CD14-positive monocyte (primary cell): Measurements from ENCODE around the gene DLL4. TPM values are rescaled to one million over a fixed set of nuclear protein-coding genes. Genes with fewer than 3 reads are reported as not detected.

Source experiments
- DNase-seq, 3 donors: peaks; one replicate each; pipeline ENCODE4 v3.0.0-alpha.2; 2011 to 2022
- H2AFZ ChIP-seq: 2 replicates; pipeline ENCODE4 v1.6.0; 2012; ENCODE audit warnings: mild to moderate bottlenecking, low read depth, low read length, inconsistent platforms; ENCODE audit not compliant: insufficient read depth, poor library complexity, severe bottlenecking
- H3K27ac ChIP-seq, 2 donors: 1 replicate in 1 of 2; 2 replicates in 1 of 2; pipeline ENCODE4 v1.5.1; 2012 to 2013; ENCODE audit warnings: low read length in 2 of 2, control low read depth in 1 of 2, inconsistent platforms in 1 of 2, low read depth in 1 of 2, mild to moderate bottlenecking in 1 of 2
- H3K27me3 ChIP-seq, 2 donors: one replicate each; pipeline versions ENCODE4 v1.6.0 to v1.6.1; 2011 to 2013; ENCODE audit warnings: low read length in 2 of 2; ENCODE audit not compliant: control insufficient read depth in 2 of 2, insufficient read depth in 2 of 2
- H3K36me3 ChIP-seq, 2 donors: replicated peaks in 1 of 2; 1 replicate in 1 of 2; 2 replicates in 1 of 2; pipeline versions ENCODE4 v1.5.1 to v1.6.1; 2012 to 2013; ENCODE audit warnings: low read length in 2 of 2, control low read depth in 1 of 2, inconsistent platforms in 1 of 2, mild to moderate bottlenecking in 1 of 2; ENCODE audit not compliant: insufficient read depth in 2 of 2, control insufficient read depth in 1 of 2
- H3K4me1 ChIP-seq, 2 donors: 1 replicate in 1 of 2; 2 replicates in 1 of 2; pipeline versions ENCODE4 v1.5.1 to v1.6.1; 2012 to 2013; ENCODE audit warnings: low read length in 2 of 2, control low read depth in 1 of 2, inconsistent platforms in 1 of 2, mild to moderate bottlenecking in 1 of 2, moderate library complexity in 1 of 2; ENCODE audit not compliant: insufficient read depth in 2 of 2, control insufficient read depth in 1 of 2
- H3K4me2 ChIP-seq: replicated peaks from 2 replicates; pipeline ENCODE3; 2012; ENCODE audit warnings: low read length, moderate library complexity, mild to moderate bottlenecking; ENCODE audit not compliant: poor library complexity, severe bottlenecking; ENCODE audit errors: extremely low read depth
- H3K4me3 ChIP-seq, 3 experiments: fragments of 200-600 bp in 1 of 3; sonication (generic) in 1 of 3; replicated peaks in 1 of 3; 1 replicate in 2 of 3; 2 replicates in 1 of 3; pipeline ENCODE4 v1.5.1; 2011 to 2013; ENCODE audit warnings: low read length in 3 of 3, mild to moderate bottlenecking in 3 of 3, control low read depth in 2 of 3, low read depth in 2 of 3, inconsistent platforms in 1 of 3, moderate library complexity in 1 of 3
- H3K79me2 ChIP-seq: 2 replicates; pipeline ENCODE4 v1.6.0; 2012; ENCODE audit warnings: mild to moderate bottlenecking, control low read depth, inconsistent platforms, low read length, moderate library complexity; ENCODE audit not compliant: insufficient read depth
- H3K9ac ChIP-seq: 2 replicates; pipeline ENCODE4 v1.6.0; 2017; ENCODE audit warnings: low read length, mild to moderate bottlenecking; ENCODE audit not compliant: insufficient read depth, poor library complexity, severe bottlenecking
- H3K9me3 ChIP-seq, 2 donors: replicated peaks in 1 of 2; 1 replicate in 1 of 2; 2 replicates in 1 of 2; pipeline versions ENCODE4 v1.5.1 to v1.6.1; 2012 to 2013; ENCODE audit warnings: low read length in 2 of 2, control low read depth in 1 of 2; ENCODE audit not compliant: control insufficient read depth in 1 of 2, insufficient read depth in 1 of 2
- H4K20me1 ChIP-seq: 2 replicates; pipeline ENCODE4 v1.6.0; 2012; ENCODE audit warnings: mild to moderate bottlenecking, low read length, control low read depth, moderate library complexity; ENCODE audit not compliant: insufficient read depth
- H3K27ac Mint-ChIP-seq, 7 donors: one replicate each; pipeline ENCODE4 v1.8.0; 2020; ENCODE audit warnings: mild to moderate bottlenecking in 7 of 7, mixed read lengths in 7 of 7, moderate library complexity in 6 of 7, inconsistent platforms in 2 of 7
- H3K27me3 Mint-ChIP-seq, 3 donors: one replicate each; pipeline ENCODE4 v1.8.0; 2021 to 2022; ENCODE audit warnings: low read depth in 3 of 3, mild to moderate bottlenecking in 3 of 3, mixed read lengths in 3 of 3, moderate library complexity in 3 of 3, inconsistent platforms in 1 of 3
- H3K36me3 Mint-ChIP-seq, 2 donors: one replicate each; pipeline ENCODE4 v1.8.0; 2020; ENCODE audit warnings: mixed read lengths in 2 of 2, inconsistent platforms in 1 of 2, mild to moderate bottlenecking in 1 of 2
- H3K4me1 Mint-ChIP-seq: one replicate; pipeline ENCODE4 v1.8.0; 2020; ENCODE audit warnings: mild to moderate bottlenecking, mixed read lengths
- H3K4me3 Mint-ChIP-seq, 2 donors: one replicate each; pipeline ENCODE4 v1.8.0; 2020; ENCODE audit warnings: mild to moderate bottlenecking in 2 of 2, mixed read lengths in 2 of 2, moderate library complexity in 1 of 2
- H3K9me3 Mint-ChIP-seq, 7 donors: one replicate each; pipeline ENCODE4 v1.8.0; 2020 to 2022; ENCODE audit warnings: mixed read lengths in 7 of 7, mild to moderate bottlenecking in 6 of 7, moderate library complexity in 6 of 7, inconsistent platforms in 2 of 7
- WGBS: methylation state at CpG from one replicate; pipeline ENCODE4 v1.1.5; 2013; ENCODE audit warnings: missing lambda C conversion rate; ENCODE audit not compliant: insufficient coverage; 5-methylcytosine and 5-hydroxymethylcytosine counted together
- intact Hi-C, 2 donors: fragments of 100-400 bp; cut with micrococcal nuclease; formaldehyde crosslinking; loops; one replicate each; pipeline versions ENCODE4 v1.15.0 to v1.15.1; 2023
- polyA plus RNA-seq, 3 donors: library from polyadenylated mRNA; depleted of rRNA in 1 of 3; unstranded in 2 of 3; stranded (reverse) in 1 of 3; fragments of 300-500 nt in 2 of 3; fragments of >200 nt in 1 of 3; fragmentation: Illumina TruSeq in 2 of 3; gene quantifications; 1 replicate in 2 of 3; 2 replicates in 1 of 3; pipeline ENCODE4 v1.2.3, GENCODE V29; 2012 to 2021
- small RNA-seq: library from RNA; depleted of rRNA; stranded (forward); fragments of <200 nt; gene quantifications from one replicate; pipeline ENCODE3, GENCODE V24; 2012; ENCODE audit warnings: low read depth; ENCODE audit not compliant: insufficient read length
- TF ChIP-seq, protein P1 (sequence below): fragments of 200-600 bp; IDR thresholded peaks from one replicate; pipeline ENCODE4 v1.8.0; 2022; ENCODE audit warnings: antibody characterized with exemption, mild to moderate bottlenecking

DLL4 gene
- polyA plus RNA-seq, 3 donors = 0.07 TPM; not detected in 2

DNA sequence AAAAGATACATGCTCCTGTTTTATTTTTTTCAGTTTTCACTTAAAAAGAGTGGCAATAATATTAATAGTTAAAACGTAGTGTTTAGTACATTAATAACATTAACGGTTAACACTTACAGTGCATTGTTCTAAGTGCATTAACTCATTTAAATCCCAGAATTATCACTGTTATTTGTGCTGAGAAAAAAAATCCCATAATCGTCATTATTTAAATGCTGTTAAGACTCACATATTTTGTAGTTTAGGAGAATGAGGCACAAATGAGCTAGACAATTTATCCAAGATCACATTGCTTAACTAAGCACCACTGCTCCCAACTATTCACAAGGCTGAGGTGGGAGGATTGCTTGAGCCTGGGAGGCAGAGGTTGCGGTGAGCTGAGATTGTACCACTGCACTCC lies 59.0 kb downstream of the DLL4 start:
- H3K36me3 Mint-ChIP-seq = peaks cover 90% of the 10 kb centered on the region in 2 donors
- Histone ChIP-seq H3K9me3 (no peaks in the 10 kb centered on the region), H3K4me1 (no peaks in the 10 kb centered on the region), H4K20me1 (no peaks in the 10 kb centered on the region), H3K36me3 (peaks cover 89 to 100% of the 10 kb centered on the region in 2 donors), H3K27me3 (no peaks in the 10 kb centered on the region), H3K79me2 (no peaks in the 10 kb centered on the region), H3K4me3 (no peak overlapping the region), H3K4me2 (no peak overlapping the region), H2AFZ (no peak overlapping the region), H3K27ac (no peak overlapping the region), H3K9ac (no peak overlapping the region)
- no peaks in the 10 kb centered on the region for H3K27me3 Mint-ChIP-seq
- no peaks in the 10 kb centered on the region for H3K9me3 Mint-ChIP-seq
- no peaks in the 10 kb centered on the region for H3K4me1 Mint-ChIP-seq
- no peak overlapping the region for H3K27ac Mint-ChIP-seq
- TF ChIP-seq, protein P1, sequence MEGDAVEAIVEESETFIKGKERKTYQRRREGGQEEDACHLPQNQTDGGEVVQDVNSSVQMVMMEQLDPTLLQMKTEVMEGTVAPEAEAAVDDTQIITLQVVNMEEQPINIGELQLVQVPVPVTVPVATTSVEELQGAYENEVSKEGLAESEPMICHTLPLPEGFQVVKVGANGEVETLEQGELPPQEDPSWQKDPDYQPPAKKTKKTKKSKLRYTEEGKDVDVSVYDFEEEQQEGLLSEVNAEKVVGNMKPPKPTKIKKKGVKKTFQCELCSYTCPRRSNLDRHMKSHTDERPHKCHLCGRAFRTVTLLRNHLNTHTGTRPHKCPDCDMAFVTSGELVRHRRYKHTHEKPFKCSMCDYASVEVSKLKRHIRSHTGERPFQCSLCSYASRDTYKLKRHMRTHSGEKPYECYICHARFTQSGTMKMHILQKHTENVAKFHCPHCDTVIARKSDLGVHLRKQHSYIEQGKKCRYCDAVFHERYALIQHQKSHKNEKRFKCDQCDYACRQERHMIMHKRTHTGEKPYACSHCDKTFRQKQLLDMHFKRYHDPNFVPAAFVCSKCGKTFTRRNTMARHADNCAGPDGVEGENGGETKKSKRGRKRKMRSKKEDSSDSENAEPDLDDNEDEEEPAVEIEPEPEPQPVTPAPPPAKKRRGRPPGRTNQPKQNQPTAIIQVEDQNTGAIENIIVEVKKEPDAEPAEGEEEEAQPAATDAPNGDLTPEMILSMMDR = no peak
- no peak overlapping the region for H3K4me3 Mint-ChIP-seq
- WGBS = no CpG with 5 or more reads among the region's 4 CpGs
- no peak for DNase-seq
- intact Hi-C loops = no loop called here

Small RNAs within 50 kb of the gene (small RNA-seq; reads per million reads assigned to genes)
- not detected for gene ISCA1P4

Other genes with a start within 250 kb of the DLL4 start
- under 1 TPM in 2 of 3 donors, not detected in 1; 0.28 to 0.61 TPM for gene RAD51, start 234.2 kb upstream of the DLL4 start, polyA plus RNA-seq
- 10 to 100 TPM in 2 of 3 donors, 1 to 10 TPM in 1; 9.8 to 13.5 (median 13.2) TPM for gene RMDN3, start 174.1 kb upstream of the DLL4 start, polyA plus RNA-seq
- 10 to 100 TPM; 19.1 to 46.7 (median 45.9) TPM for gene GCHFR, start 165.3 kb upstream of the DLL4 start, polyA plus RNA-seq
- under 1 TPM in 2 of 3 donors, not detected in 1; 0.23 to 0.25 TPM for gene C15orf62, start 159.4 kb upstream of the DLL4 start, polyA plus RNA-seq
- 10 to 100 TPM in 2 of 3 donors, 1 to 10 TPM in 1; 8.2 to 62.9 (median 10.3) TPM for gene ZFYVE19, start 122.3 kb upstream of the DLL4 start, polyA plus RNA-seq
- gene DNAJC17, start 121.9 kb upstream of the DLL4 start, polyA plus RNA-seq = 10 to 100 TPM; 15.7 to 31.6 (median 21.5) TPM
- gene PPP1R14D, start 100.6 kb upstream of the DLL4 start, polyA plus RNA-seq = not detected
- 10 to 100 TPM; 17.1 to 46.5 (median 21.5) TPM for gene SPINT1, start 85.3 kb upstream of the DLL4 start, polyA plus RNA-seq
- under 1 TPM in 1 of 3 donors, not detected in 2; 0.08 TPM for gene RHOV, start 55.1 kb upstream of the DLL4 start, polyA plus RNA-seq
- 10 to 100 TPM; 12.1 to 22.8 (median 21.8) TPM for gene VPS18, start 34.9 kb upstream of the DLL4 start, polyA plus RNA-seq
- gene CHAC1, start 24.1 kb downstream of the DLL4 start, polyA plus RNA-seq = under 1 TPM in 1 of 3 donors, not detected in 2; 0.15 TPM
- 10 to 100 TPM in 1 of 3 donors, 1 to 10 TPM in 2; 2.3 to 13.1 (median 2.4) TPM for gene INO80, start 186.9 kb downstream of the DLL4 start, polyA plus RNA-seq